Measurements from ENCODE around the gene CARD10. TPM values are rescaled to one million over a fixed set of nuclear protein-coding genes. Genes with fewer than 3 reads are reported as not detected.
"Not testable (repeated sequence)": the region's sequence is repeated elsewhere in the genome, so short reads cannot be mapped to it uniquely, and the experiment has no call there.

The CARD10 gene
- total RNA-seq, 2 experiments from 2014 or later = 0.09 to 0.18 TPM

- no peak for ATAC-seq
- peak overlapping the region; percentile 1 for H3K27ac Mint-ChIP-seq
- DNase-seq = no peak
- ChIA-PET POLR2A (interaction anchor here (1.0 to 3.0 kb wide), 2 partner anchors 23 to 49 kb away, joined by 3 to 12 read pairs; no protein-coding TSS in a partner anchor), CTCF (interaction anchor here (2.0 to 15.0 kb wide), 4 partner anchors 21 to 64 kb away, joined by 4 to 501 read pairs (median 66); partner anchors contain the start of gene CDC42EP1)
- no peaks in the 10 kb centered on the region for H3K36me3 Mint-ChIP-seq (ENCODE audit: low read depth)
- peaks cover 40% of the 10 kb centered on the region for H3K4me1 Mint-ChIP-seq (ENCODE audit: low read depth)
- intact Hi-C loops (cut with micrococcal nuclease) = no loop called here
- no peaks in the 10 kb centered on the region for H3K9me3 Mint-ChIP-seq
- H3K4me3 Mint-ChIP-seq = no peak overlapping the region
- H3K27me3 Mint-ChIP-seq = peaks cover 30% of the 10 kb centered on the region
- TF ChIP-seq CTCF (IDR thresholded peaks at IDR 0.05) = no peak
These were observed 23.7 kb upstream of the CARD10 start for GRCh38 chr22:37542959-37543358.

GRCh38 chr22:37542416-37542815 lies 23.2 kb upstream of the CARD10 start:
- CTCF ChIA-PET = interaction anchor here (1.0 to 15.0 kb wide), 5 partner anchors 22 to 70 kb away, joined by 3 to 501 read pairs (median 7); partner anchors contain the start of gene CDC42EP1
- H3K27me3 Mint-ChIP-seq = peaks cover 30% of the 10 kb centered on the region
- intact Hi-C loops (cut with micrococcal nuclease); ATAC-seq; H3K9me3 Mint-ChIP-seq; H3K36me3 Mint-ChIP-seq (ENCODE audit: low read depth); H3K4me3 Mint-ChIP-seq; DNase-seq: not testable (repeated sequence)
- H3K27ac Mint-ChIP-seq = peak overlapping the region; percentile 63
- peaks cover 40% of the 10 kb centered on the region for H3K4me1 Mint-ChIP-seq (ENCODE audit: low read depth)
- POLR2A ChIA-PET = interaction anchor here (1.0 to 3.0 kb wide), 4 partner anchors 9 to 50 kb away, joined by 3 to 12 read pairs (median 6); no protein-coding TSS in a partner anchor

DNA sequence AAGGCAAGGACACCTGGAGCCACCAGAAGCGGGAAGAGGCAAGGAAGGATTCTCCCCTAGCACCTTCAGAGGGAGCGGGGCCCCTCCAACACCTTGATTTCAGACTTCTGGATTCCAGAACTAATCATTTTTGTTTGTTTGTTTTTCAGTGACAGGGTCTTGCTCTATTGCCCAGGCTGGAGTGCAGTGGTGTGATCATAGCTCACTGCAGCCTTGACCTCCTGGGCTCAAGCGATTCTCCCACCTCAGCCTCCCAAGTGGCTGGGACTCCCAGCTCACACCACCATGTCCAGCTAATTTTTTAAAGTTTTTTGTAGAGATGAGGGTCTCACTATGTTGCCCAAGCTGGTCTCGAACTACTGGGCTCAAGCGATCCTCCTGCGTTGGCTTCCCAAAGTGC lies 20.6 kb upstream of the CARD10 start:
- not testable (repeated sequence) for DNase-seq; H3K36me3 Mint-ChIP-seq (ENCODE audit: low read depth); H3K9me3 Mint-ChIP-seq; ATAC-seq; H3K27ac Mint-ChIP-seq; H3K4me3 Mint-ChIP-seq
- Mint-ChIP-seq H3K4me1 (ENCODE audit: low read depth) (peaks cover 33% of the 10 kb centered on the region), H3K27me3 (peaks cover 30% of the 10 kb centered on the region)
- intact Hi-C loops (cut with micrococcal nuclease) = loop anchor here (1.0 to 2.0 kb wide), 2 partner anchors 27 to 53 kb away; no protein-coding TSS in a partner anchor
- ChIA-PET CTCF (interaction anchor here (1.0 to 15.0 kb wide), 8 partner anchors 10 to 84 kb away, joined by 3 to 501 read pairs (median 6); partner anchors contain the start of genes CDC42EP1 and GGA1), POLR2A (interaction anchor here (1.2 kb wide), 1 partner anchor 17 kb away, joined by 3 read pairs; no protein-coding TSS in a partner anchor)

GRCh38 chr22:37538590-37539357 lies 19.6 kb upstream of the CARD10 start:
- Mint-ChIP-seq H3K27ac (peak overlapping the region; percentile 46), H3K4me1 (ENCODE audit: low read depth) (peaks cover 41% of the 10 kb centered on the region), H3K36me3 (ENCODE audit: low read depth) (no peaks in the 10 kb centered on the region), H3K27me3 (peaks cover 27% of the 10 kb centered on the region), H3K4me3 (no peak overlapping the region), H3K9me3 (no peaks in the 10 kb centered on the region)
- DNase-seq (peak; percentile 95), ATAC-seq (peak; percentile 93)
- peak; percentile 94 for TF ChIP-seq CTCF (IDR thresholded peaks at IDR 0.05)
- ChIA-PET CTCF (interaction anchor here (0.6 to 15.0 kb wide), 13 partner anchors 11 to 209 kb away, joined by 3 to 501 read pairs (median 5); partner anchors contain the start of genes CDC42EP1, GGA1 and LGALS2), POLR2A (interaction anchor here (1.2 to 1.3 kb wide), 2 partner anchors 18 to 28 kb away, joined by 3 to 8 read pairs; no protein-coding TSS in a partner anchor)
- intact Hi-C loops (cut with micrococcal nuclease) = loop anchor here (1.0 to 2.0 kb wide), 2 partner anchors 28 to 54 kb away; no protein-coding TSS in a partner anchor

GRCh38 chr22:37535159-37535558 lies 15.9 kb upstream of the CARD10 start:
- ATAC-seq = no peak
- ChIA-PET CTCF (interaction anchor here (1.3 kb wide), 1 partner anchor 30 kb away, joined by 4 read pairs; no protein-coding TSS in a partner anchor), POLR2A (no interaction called here)
- no peak for TF ChIP-seq CTCF (IDR thresholded peaks at IDR 0.05)
- Mint-ChIP-seq H3K27me3 (peaks cover 22% of the 10 kb centered on the region), H3K36me3 (ENCODE audit: low read depth) (no peaks in the 10 kb centered on the region), H3K9me3 (no peaks in the 10 kb centered on the region), H3K4me1 (ENCODE audit: low read depth) (peaks cover 25% of the 10 kb centered on the region), H3K27ac (no peak overlapping the region), H3K4me3 (no peak overlapping the region)
- DNase-seq = no peak
- intact Hi-C loops (cut with micrococcal nuclease) = no loop called here

Data from activated CD8-positive, alpha-beta T cell treated with anti-CD3 and anti-CD28 coated beads for 36 hours (primary cell).